Right atrium auricular region (tissue), 2 donors: Measurements from ENCODE around the gene TCF25. TPM values are rescaled to one million over a fixed set of nuclear protein-coding genes. Genes with fewer than 3 reads are reported as not detected.

Experiments
- DNase-seq: peaks from one replicate; pipeline ENCODE4 v3.0.0-alpha.2; 2019; ENCODE audit warnings: low spot score
- H3K27ac ChIP-seq, 2 donors: fragments of 200-600 bp; sonication (generic); 1 replicate in 1 of 2; 2 replicates in 1 of 2; pipeline ENCODE4 v1.5.1; 2016 to 2019
- H3K27me3 ChIP-seq, 2 donors: fragments of 200-600 bp; sonication (generic); one replicate each; pipeline versions ENCODE4 v1.5.1 to v1.6.0; 2017 to 2019
- H3K36me3 ChIP-seq: fragments of 200-600 bp; sonication (generic); one replicate; pipeline ENCODE4 v1.5.1; 2016
- H3K4me1 ChIP-seq, 2 donors: fragments of 200-600 bp; sonication (generic); one replicate each; pipeline versions ENCODE4 v1.5.1 to v1.6.0; 2017 to 2019
- H3K4me3 ChIP-seq, 2 donors: fragments of 200-600 bp; sonication (generic); 1 replicate in 1 of 2; 2 replicates in 1 of 2; pipeline ENCODE4 v1.5.1; 2017 to 2019; ENCODE audit warnings: mild to moderate bottlenecking in 1 of 2, moderate library complexity in 1 of 2
- H3K9me3 ChIP-seq, 2 donors: fragments of 200-600 bp; sonication (generic); one replicate each; pipeline ENCODE4 v1.5.1; 2019
- CTCF ChIP-seq, 2 donors: fragments of 200-600 bp; sonication (generic); IDR thresholded peaks; one replicate each; pipeline ENCODE4 v1.5.1; 2019; ENCODE audit warnings: antibody characterized with exemption in 2 of 2
- total RNA-seq, 2 donors: library from RNA; depleted of rRNA; stranded (reverse); fragments of >200 nt; gene quantifications; one replicate each; pipeline ENCODE4 v1.1.0, GENCODE V29; 2016

Gene TCF25
- total RNA-seq, 2 donors from 2014 or later = 91.8 to 108 TPM

GRCh38 chr16:89936508-89936907, 63.1 kb downstream of the TCF25 start:
- Histone ChIP-seq H3K4me1 (no peaks in the 10 kb centered on the region), H3K4me3 (no peak overlapping the region), H3K36me3 (no peaks in the 10 kb centered on the region), H3K9me3 (no peaks in the 10 kb centered on the region), H3K27me3 (no peaks in the 10 kb centered on the region), H3K27ac (no peak overlapping the region)
- no peak for TF ChIP-seq CTCF (IDR thresholded peaks at IDR 0.05)
- DNase-seq = no peak

- DNase-seq = no peak
- Histone ChIP-seq H3K36me3 (no peaks in the 10 kb centered on the region), H3K9me3 (no peaks in the 10 kb centered on the region), H3K27ac (no peak overlapping the region), H3K27me3 (no peaks in the 10 kb centered on the region), H3K4me1 (no peaks in the 10 kb centered on the region), H3K4me3 (no peak overlapping the region)
- TF ChIP-seq CTCF (IDR thresholded peaks at IDR 0.05) = no peak
Observed at GRCh38 chr16:89936981-89937380, 63.6 kb downstream of the TCF25 start.

GRCh38 chr16:89938175-89938885, 64.9 kb downstream of the TCF25 start:
- no peaks in the 10 kb centered on the region for H3K36me3 ChIP-seq
- no peaks in the 10 kb centered on the region for H3K27me3 ChIP-seq
- no peaks in the 10 kb centered on the region for H3K9me3 ChIP-seq
- DNase-seq = no peak
- no peaks in the 10 kb centered on the region for H3K4me1 ChIP-seq
- H3K4me3 ChIP-seq = no peak overlapping the region
- H3K27ac ChIP-seq = no peak overlapping the region
- no peak for TF ChIP-seq CTCF (IDR thresholded peaks at IDR 0.05)

GRCh38 chr16:89944773-89945172, 71.4 kb downstream of the TCF25 start:
- Histone ChIP-seq H3K4me3 (no peak overlapping the region), H3K36me3 (no peaks in the 10 kb centered on the region), H3K27me3 (no peaks in the 10 kb centered on the region), H3K9me3 (no peaks in the 10 kb centered on the region), H3K27ac (no peak overlapping the region), H3K4me1 (peaks cover 0 to 13% of the 10 kb centered on the region in 2 donors)
- DNase-seq = no peak
- no peak for TF ChIP-seq CTCF (IDR thresholded peaks at IDR 0.05)

GRCh38 chr16:89945654-89946053, 72.3 kb downstream of the TCF25 start:
- H3K36me3 ChIP-seq = no peaks in the 10 kb centered on the region
- TF ChIP-seq CTCF (IDR thresholded peaks at IDR 0.05) = no peak
- no peaks in the 10 kb centered on the region for H3K27me3 ChIP-seq
- no peaks in the 10 kb centered on the region for H3K9me3 ChIP-seq
- peaks cover 0 to 13% of the 10 kb centered on the region in 2 donors for H3K4me1 ChIP-seq
- DNase-seq = no peak
- H3K27ac ChIP-seq = no peak overlapping the region
- no peak overlapping the region for H3K4me3 ChIP-seq

- H3K4me3 ChIP-seq = no peak overlapping the region
- TF ChIP-seq CTCF (IDR thresholded peaks at IDR 0.05) = no peak
Observed at GRCh38 chr16:89946515-89946914, 73.1 kb downstream of the TCF25 start.

More at GRCh38 chr16:89946515-89946914, 73.1 kb downstream of the TCF25 start:
- Histone ChIP-seq H3K27me3 (no peaks in the 10 kb centered on the region), H3K36me3 (no peaks in the 10 kb centered on the region), H3K27ac (no peak overlapping the region), H3K4me1 (peaks cover 0 to 13% of the 10 kb centered on the region in 2 donors), H3K9me3 (no peaks in the 10 kb centered on the region)
- DNase-seq = no peak
